Muscle of back (tissue), 11 donors: ENCODE results near the gene DMXL2. TPM values are rescaled to one million over a fixed set of nuclear protein-coding genes. Genes with fewer than 3 reads are reported as not detected.
"Not testable (repeated sequence)": the region's sequence is repeated elsewhere in the genome, so short reads cannot be mapped to it uniquely, and the experiment has no call there.

Source experiments
- DNase-seq, 3 donors: peaks; one replicate each; pipeline versions ENCODE4 v3.0.0 to v3.0.0-alpha.2; 2013
- polyA plus RNA-seq, 10 donors: library from polyadenylated mRNA; unstranded; fragments of 120-200 nt; gene quantifications; one replicate each; pipeline ENCODE4 v1.2.1, GENCODE V29; 2013; ENCODE audit not compliant: insufficient read length in 10 of 10

The DMXL2 gene
- polyA plus RNA-seq, 10 donors: 12.3 to 40.0 (median 20.1) TPM

GRCh38 chr15:51625236-51625635 is 2.7 kb upstream of the DMXL2 start:
- no peak for DNase-seq

GRCh38 chr15:51624022-51624421 is 1.5 kb upstream of the DMXL2 start:
- DNase-seq: no peak

DNA sequence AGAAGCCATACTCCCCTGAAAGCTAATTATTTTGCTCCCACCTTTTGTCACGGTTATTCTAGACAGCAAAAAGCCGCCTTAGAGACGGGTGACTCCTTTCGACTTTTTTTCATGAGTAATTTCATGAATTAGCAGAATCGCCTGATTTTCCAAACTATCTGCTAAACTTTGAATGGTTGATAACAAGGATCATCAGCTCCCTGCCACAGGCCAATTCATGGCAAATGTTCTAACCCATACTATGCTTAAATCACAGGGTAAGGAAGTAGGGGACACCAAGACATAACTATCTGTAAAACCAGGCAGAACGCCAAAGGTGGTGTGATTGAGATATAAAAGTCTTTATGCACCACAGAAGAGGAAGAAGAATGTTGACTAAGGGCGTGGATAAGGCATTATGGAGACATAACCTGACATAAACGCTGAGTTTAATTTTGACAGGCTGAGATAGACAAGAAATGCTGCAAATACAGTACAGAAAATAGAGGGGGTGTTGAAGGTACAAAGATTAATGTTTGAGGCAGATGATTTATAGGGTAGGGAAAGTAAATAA is 891 bp upstream of the DMXL2 start:
- peak in 1 of 3 donors; percentile 40 for DNase-seq

DNA sequence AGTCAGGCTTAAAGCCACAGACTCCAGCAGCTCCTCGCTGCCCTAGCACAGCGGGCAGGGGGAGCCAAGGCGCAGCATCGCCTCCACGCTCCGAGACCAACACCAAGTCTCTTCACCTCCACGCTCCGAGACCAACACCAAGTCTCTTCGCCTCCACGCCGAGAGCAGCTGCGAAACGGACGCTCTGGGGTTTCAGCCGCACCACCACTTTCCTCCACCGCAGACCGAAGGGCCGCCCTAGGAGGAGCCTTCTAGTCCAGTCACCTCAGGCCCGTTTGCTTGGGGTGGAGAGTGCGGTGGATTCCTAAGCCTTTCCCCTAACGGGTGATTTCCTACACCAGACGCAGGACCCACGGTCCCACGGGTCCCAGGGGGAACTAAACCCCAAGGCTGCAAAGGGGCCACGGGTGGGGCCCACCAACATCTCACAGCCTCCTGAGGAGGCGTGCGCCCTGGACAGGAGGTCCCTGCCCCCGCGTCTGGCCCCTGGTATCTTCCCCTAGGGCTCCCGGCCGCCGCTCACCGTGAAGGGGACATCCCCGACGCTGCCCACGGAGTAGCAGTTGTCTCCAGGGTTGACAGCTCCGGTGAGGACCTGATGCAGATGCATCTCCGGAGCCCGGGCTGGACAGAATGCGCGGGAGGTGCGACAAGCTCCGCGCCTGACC is 501 bp downstream of the DMXL2 start:
- peak; percentile 27 to 85 (median 46) for DNase-seq

DNA sequence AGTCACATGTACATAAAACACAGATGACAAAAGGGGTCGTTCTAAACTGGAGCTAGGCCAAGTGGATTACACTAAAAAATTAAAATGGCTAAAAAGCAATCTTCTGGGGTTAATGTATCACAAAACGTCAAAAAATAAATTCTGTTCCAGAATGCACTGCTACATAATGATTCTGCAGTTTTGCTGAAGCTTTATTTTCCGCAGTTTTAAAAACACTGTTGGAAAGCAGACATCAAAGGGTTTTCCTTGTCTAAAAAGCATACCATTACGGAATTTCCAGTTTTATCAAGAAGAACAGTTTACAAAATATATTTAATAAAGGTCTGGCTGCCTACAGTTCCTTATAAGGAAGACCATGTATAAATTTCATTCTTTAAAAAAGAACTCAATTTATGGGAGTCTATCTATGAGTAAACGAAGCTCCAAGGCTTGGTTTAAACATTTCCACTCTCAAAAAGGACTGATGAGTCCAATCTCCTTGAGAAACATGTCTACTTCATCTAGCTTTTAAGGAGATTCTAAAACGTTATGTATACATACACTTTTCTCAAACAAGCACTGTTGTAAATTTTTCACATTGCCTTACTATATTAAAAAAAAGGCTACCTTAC is 1.3 kb downstream of the DMXL2 start:
- no peak for DNase-seq

GRCh38 chr15:51620641-51621040 is 1.9 kb downstream of the DMXL2 start:
- DNase-seq: peak in 1 of 3 donors; percentile 19

GRCh38 chr15:51620122-51620521 is 2.4 kb downstream of the DMXL2 start:
- DNase-seq: no peak

DNA sequence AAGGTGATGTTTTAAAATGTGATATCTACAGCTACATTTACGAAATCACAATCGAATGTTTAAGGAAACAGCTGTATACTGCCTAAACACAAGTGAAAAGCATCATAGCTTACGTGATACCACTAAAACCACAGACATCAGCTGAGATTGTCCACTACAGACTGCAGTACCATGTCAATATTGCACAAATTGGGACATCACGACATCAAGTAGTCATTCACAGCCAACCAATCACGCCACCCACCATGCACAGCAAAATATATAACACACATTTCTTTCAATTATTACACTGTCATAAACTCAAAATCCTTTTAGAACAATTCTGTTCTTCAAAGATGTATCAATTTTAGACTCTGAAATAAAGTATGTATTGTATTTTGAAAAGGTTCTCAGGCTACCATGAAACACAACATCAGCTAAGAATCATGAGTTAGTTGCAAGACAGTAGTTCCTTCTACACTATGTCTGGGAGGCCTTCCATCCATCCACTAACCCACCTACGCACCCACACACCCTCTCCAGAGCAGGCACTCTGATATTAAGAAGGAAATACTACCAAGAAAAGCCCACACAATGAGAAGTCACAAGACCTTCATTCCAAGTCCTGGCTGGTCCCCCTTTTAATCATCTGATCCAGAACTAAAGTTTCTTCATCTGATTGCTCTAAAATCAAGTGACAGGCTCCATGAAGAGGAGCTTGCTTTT is 3.1 kb downstream of the DMXL2 start:
- no peak for DNase-seq

DNA sequence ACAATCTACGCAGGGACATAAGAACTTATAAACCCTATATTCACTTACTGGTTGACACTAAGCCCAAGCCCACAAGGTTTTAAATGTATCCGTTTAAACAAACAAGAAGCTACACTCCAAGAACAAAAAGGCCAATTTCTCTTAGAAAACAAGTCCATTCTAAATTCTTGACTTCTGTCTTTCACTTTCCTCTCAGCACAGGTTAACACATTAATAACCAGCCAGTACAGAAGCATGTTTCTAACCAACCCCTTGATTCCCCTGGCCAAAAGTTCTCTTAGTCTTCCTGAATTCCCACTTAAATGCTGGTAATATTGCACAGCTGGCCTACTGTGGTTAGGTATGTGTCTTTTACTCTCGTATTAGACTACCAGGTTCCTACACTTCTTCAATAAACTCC is 4.7 kb downstream of the DMXL2 start:
- DNase-seq: no peak

DNA sequence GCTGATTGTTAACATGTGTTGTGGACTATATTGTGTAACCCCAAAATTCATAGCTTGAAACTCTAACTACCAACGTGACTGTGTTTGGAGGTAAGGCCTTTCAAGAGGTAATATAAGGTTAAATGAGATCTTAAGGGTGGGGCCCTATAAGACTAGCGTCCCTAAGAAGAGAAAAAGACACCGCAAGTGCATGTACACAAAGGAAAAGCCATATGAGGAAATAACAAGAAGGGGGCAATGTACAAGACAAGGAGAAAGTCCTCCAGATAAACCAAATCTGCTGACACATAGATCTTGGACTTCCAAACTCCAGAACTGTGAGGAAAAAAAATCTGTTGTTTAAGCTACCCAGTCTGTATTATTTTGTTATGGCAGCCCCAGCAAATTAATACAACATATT is 8.6 kb downstream of the DMXL2 start:
- no peak for DNase-seq

DNA sequence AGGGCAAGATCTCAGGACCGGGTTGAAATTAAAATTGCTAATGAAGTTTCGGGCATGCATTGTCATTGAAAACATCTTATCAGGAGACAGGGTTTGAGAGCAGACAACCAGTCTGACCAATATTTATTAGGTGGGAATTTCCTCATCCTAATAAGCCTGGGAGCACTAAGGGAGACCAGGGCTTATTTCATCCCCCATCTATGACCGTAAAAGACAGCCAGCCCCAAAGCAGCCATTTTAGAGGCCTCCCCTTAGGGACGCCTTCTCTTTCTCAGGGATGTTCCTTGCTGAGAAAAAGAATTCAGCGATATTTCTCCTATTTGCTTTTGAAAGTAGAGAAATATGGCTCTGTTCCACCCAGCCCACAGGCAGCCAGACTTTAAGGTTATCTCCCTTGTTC is 9.9 kb downstream of the DMXL2 start:
- DNase-seq: not testable (repeated sequence)

DNA sequence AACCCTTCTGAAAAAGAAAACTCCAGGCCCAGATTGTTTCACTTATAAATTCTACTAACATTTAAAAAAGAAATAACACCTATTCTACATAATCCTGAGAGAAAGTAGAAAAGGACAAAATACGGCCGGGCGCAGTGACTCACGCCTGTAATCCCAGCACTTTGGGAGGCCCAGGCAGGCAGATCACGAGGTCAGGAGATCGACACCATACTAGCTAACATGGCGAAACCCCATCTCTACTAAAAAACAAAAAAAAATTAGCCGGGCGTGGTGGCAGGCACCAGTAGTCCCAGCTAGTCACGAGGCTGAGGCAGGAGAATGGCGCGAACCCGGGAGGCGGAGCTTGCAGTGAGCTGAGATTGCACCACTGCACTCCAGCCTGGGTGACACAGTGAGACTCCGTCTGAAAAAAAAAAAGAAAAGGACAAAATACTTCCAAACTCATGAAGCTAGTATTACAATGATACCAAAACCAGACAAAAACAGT is 19.1 kb downstream of the DMXL2 start:
- DNase-seq: not testable (repeated sequence)

- no peak for DNase-seq
Observed at GRCh38 chr15:51603002-51603401, 19.6 kb downstream of the DMXL2 start.

DNA sequence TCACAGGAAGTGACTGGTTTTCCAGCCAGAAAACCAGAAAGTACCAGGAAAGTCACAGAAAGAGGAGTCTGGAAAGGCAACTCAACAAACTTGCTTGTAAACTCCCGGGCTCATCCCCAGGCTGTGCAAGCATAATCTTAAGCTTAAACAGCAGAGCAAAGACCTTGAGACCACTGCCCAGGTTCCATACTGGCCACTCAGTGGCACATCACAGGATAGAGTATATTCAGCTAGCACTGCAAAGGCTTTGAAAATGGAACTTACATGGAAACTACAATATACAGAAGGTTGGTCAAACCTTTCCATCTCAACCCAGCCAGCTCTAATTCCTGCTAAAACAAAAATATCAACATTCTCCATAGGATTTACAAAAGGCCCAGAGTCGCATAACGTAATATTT is 20.1 kb downstream of the DMXL2 start:
- no peak for DNase-seq

DNA sequence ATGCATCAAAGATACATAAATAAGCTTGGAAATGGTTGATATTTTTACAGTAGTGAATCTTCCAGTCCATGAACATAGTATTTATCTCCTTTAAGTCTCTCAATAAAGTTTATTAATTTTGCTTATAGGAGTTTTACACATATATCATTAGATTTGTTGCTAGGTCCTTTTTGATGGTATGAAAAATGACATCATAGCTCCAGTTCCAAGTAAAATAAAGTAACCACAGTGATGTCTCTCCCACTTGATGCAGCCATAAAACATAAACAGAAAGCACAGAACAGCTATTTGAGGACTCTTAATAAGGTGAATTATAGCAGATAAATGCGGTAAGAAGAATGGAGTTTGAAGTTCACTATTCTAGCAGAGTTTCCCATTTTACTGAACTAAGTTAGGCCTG is 20.8 kb downstream of the DMXL2 start:
- DNase-seq: no peak

DNA sequence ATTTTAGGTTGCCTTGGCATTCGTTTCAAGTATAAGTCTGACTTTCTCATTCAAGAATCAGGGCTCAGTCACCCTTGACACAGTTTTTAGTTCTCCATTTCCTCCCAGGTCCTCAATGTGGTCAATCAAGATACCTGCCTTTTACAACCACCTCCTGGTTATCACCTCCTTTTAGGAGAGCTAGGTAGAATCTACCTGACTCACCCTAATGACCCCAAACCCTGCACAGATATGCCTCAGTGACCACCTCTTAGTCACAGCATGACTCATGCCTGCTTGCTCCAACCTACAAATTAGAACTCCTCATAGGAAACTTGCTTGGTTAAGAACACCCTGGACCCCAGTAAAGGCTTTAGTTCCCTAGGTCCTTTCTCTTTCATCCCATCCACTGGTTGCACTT is 22.5 kb downstream of the DMXL2 start:
- DNase-seq: no peak

GRCh38 chr15:51589881-51590568 is 32.5 kb downstream of the DMXL2 start:
- no peak for DNase-seq

DNA sequence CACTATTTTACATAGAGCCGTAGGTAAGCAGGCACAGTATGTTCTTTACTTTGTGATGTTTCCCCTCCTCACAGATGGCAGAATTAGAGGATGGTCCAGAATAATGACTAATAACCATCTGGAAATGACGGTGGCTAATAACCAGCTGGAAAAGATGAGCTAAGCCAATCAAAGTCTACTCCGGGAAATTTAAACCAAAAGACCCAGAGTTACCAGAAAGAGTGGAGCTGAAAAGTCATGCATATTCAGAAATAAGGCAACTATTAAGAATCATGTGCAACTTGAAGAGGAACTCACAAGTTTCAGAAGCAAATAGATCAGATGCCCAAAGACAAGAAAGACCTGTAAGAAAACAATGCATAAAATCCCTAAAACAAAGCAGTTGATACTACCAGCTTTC is 33.6 kb downstream of the DMXL2 start:
- no peak for DNase-seq

DNA sequence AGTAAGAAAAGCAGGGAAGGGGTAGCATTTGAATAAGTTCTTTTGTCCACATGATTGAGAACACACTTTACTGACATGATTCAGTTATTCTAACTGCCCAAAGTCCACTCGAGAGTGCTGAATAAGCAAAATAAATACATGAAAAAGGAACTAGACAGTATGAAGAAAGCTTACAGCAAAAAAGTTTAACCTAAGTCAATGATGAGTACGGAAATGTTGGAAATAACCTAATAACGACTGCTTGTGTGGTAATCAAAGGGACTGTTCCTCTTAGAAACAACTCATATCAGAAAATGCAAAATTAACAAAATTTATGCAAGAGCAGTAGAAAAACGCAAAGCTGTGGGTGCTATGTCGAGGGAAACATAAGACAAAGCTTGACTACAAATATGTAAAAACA is 36.6 kb downstream of the DMXL2 start:
- DNase-seq: peak in 1 of 3 donors; percentile 16

- DNase-seq: no peak
Observed at GRCh38 chr15:51580982-51581381, 41.6 kb downstream of the DMXL2 start.

GRCh38 chr15:51580385-51580784 is 42.2 kb downstream of the DMXL2 start:
- DNase-seq: no peak

DNA sequence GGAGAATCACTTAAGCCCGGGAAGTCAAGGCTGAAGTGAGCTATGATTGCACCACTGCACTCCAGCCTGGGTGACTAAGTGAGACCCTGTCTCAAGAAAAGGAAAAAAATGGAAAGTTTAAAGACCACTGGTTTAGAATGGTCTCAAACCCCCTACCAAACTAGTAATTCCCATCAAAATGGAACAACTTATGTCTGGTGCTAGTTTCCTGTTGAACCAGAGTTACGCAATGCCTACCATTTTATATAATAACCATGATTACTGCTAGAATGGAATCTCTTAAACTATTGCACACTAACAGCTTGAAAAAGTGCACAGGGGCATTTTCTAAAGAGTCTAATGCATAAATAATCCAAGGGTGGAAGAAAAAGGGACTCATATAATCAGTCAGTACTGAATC is 43.6 kb downstream of the DMXL2 start:
- DNase-seq: no peak
